ENCODE results near the gene KDELR3.

The KDELR3 gene

DNA sequence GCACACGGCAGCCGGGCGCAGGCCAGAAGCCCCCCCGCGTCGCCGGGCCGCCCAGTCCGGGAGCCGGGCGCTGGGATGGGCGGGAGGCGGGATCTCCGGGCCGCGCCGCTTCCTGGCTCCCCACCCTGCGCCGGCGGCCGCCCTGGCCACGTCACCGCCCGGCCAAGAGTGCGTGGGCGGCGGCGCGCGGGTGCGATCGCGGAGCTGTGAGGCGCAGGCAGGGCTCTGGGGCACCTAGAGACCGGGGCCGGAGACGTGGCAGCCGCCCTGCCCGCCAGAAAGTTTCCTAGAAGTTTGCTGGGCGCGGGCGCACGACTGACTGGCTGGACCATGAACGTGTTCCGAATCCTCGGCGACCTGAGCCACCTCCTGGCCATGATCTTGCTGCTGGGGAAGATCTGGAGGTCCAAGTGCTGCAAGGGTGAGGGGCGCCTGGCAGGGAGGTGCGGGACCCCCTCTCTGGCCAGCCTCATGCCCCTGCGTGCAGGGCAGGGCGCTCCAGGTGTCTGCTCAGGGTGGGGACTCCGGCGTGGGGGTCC is at the start of gene KDELR3:
Gene KDELR3 (plus strand): TSS at position 193 of the 539 bp plus-strand sequence. CDS start 138 bp downstream, at position 331.
- in situ Hi-C loops (cut with MboI; ENCODE audit: low sequenced_read_pairs) = no loop called here

DNA sequence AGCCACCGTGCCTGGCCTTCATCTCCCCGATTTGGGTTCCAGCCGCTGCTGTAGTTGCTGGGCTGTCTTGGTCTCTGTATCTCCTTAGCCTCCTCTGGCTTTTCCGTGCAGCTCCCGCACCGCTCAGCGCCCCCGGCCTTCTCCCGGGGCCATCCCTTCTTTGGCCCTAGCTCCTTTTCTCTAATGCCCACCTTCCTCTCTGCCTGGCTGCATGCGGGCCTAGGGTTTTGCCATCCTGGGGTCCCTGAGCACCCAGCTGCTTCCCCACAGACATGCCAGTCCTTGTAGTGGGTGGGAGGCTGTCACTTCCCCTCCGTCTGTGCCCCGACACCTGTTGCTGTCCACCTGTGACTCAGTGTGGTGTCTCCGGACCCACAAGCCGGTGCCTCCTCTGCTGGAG is 49.3 kb upstream of the KDELR3 start:
- in situ Hi-C loops (cut with MboI; ENCODE audit: low sequenced_read_pairs) = no loop called here

DNA sequence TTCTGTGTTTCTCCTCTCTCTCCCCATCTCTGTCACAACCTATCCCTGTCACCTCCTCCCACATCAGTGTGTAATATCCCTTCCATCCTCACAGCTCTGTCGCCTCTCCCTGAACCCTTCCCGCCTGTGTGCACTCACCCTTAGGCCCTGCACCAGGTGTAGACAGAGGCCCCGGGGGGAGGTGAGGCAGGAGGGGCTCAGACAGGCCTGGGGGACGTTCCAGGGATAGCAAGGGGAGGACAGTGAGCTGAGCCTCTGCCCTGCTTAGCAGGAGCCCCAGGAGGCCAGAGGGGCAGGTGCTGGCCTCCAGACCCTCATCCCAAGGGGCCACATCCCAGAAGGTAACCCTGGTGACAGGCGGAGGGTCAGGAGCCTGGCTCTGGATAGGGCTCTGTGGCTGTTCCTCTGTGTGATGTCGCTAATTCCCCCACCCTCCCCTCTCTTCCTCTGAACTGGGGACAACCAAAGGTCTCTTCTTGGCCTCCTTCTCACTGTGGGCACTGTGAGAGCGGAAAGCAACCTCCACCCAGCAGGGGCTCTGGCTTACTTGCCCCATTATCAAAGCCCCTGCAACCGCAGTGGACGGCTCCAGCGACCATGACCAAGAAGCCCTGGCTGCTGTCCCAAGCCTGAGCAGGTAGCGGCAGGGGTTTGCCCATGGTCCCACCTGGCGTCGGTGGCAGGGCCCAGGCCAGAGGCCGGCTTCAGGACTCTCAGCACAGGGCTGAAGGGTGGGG is 48.6 kb upstream of the KDELR3 start:
- in situ Hi-C loops (cut with MboI; ENCODE audit: low sequenced_read_pairs) = no loop called here

DNA sequence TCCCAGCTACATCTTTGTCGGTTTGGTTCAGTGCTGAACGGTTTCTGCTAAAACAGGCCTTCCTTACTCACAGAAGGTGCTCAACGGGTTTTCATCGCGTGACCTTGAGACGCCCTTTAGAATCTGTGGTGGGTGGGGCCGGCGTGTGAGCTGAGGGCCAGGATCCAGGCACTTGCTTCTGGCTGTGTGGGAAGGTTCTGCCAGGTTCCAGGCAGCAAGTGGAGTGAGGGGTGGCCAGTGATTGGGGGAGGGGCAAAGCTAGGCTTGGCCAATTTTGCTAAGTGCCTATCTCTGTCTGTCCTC is 48.1 kb upstream of the KDELR3 start:
- in situ Hi-C loops (cut with MboI; ENCODE audit: low sequenced_read_pairs) = no loop called here

DNA sequence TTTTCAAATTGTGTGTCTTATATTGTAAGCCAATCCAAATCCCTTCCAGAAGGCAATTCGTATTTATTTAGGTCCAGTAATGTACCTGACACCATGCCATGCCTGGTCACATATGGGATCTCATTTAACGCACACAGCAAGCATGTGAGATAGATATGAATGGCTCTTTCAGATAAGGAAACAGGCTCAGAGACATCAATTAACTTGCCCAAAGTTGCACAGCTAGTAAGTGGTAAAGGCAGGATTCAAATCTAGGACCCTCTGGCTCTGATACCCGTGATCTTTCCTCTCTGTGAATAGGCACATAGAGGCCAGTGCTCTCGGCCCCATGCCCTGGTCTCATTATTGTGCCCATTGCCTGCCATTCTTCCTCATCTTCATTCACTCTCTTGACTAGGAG is 47.2 kb upstream of the KDELR3 start:
- in situ Hi-C loops (cut with MboI; ENCODE audit: low sequenced_read_pairs) = no loop called here

DNA sequence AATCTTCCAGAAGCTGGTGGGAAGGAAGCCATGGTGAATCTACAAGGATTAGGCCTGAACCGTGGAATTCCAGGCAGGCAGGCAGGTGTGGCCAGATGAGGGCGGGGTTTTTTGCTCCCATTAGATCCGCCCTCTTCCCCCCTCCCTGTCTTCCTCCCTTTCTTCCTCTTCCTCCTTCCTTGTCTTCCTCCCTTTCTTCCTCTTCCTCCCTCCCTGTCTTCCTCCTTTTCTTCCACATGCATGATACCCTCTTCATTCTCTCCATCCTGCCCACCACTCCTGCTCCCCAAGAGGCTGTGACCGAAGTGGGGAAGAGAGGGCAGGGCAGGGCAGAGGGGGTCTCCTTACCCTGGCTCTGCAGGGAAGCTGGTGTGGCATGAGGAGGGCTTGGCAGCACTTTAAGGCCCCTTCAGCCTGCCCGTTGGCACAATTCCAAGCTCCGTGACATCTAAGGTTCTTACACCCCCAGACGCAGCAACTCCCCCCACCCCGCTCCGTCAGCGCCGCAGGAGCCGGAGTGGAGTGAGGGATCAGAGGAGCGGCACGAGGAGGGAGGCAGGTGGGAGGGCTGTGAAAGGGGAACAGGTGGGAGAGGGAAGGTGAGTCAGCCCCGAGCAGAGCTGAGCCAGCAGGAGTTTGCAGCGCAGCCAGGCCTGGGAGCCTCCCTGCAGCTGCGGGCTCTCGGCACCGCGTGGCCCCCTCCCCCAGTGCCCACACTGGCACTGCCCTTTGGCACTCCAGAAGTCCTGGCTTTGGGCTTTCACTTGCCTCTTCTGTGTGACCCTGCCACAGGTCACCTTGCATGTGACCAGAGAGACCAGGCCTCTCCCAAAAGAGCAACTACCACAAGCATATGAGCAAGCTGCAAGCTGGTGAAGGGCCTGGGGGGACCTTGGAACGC is 45.0 kb upstream of the KDELR3 start:
- in situ Hi-C loops (cut with MboI; ENCODE audit: low sequenced_read_pairs) = no loop called here

DNA sequence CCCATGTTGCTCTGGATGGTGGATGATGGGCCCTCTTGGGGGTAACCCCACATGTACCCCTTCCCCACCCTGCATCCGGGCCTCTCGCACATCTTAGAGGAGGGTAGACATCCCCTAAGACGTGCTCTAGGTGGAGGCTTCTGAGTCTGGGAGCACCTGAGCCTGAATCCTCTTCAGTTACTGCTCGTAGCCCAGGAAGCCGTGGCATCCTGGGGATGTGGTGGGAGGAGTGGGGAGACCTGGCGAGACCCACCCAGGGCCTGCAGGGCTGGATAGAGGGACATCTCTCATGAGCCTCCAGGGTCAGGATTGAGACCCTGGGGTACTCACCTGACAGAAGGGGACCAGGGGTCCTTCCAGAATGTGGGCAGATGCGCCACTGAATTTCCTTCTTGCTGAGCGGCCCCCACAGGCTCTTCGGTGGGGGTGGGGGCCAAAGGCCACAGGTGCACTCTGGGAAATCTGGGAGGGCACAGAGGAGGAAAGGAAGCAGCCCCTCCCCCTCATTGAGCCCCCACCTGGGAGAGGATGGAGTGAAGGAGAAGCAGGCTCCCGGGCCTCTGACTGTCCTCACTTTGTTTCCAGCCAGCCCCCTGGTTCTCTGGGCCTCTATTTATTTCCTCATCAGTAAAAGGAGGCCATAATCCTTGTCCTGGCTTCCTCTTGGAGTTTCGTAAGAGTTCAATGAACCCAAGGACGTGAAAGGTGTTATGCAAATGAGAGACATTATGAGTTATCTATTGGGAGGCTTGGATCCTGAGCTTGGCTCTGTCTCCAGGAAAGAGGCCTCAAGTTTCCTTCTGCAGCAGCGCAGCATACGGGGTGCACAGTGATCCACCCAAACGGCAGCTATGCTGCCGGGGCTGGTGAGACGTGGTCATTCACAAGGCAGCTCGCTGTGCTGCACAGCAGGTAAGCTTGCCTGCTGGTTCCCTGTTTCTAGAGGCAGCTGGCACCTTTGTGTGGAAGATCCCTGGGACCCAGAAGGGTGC is 44.1 kb upstream of the KDELR3 start:
- in situ Hi-C loops (cut with MboI; ENCODE audit: low sequenced_read_pairs) = no loop called here

DNA sequence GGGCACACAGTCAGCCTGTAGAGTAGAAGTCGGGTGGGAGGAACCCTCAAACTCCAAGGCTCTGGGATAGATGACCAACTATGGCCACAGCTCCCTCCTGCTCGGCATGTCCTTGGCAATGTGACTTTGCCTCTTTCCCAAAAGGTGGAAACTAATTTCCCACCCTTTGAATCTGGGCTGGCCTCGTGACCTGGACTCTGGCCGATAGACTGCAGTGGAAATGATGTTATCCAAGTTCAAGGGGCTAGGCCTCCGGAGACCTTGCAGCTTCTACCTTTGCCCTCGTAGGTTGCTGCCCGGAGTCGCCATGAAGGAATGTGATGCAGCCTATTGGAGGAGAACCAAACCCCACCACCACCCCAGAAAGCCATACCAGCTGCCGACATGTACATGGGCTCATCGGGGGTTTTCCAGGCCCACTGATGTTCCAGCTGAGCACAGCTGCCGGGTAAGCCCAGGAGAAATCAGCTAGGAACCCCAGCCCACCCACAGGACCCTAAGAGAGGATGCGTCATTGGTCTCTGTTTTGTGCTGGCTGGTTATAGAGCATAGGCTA is 43.3 kb upstream of the KDELR3 start:
- in situ Hi-C loops (cut with MboI; ENCODE audit: low sequenced_read_pairs) = no loop called here

DNA sequence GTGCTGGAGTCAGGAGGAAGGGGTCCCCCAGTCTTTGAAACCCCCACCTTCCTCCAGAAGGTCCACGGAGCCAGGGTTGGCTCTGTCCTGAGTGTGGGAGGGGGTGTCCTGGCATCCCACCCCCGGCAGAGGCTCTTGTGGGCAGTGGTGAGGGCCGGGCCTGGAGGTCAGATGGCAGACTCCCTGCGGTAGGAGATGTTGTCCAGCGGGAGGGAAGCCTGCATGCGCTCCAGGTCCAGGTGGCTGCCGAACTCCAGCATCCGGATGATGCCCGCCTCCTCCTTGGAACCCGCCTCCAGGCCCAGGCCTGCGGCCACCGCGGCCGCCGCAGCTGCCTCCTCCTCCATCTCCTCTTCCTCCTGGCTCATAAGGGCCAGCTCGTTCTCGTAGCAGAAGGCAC is 41.3 kb upstream of the KDELR3 start:
- in situ Hi-C loops (cut with MboI; ENCODE audit: low sequenced_read_pairs) = no loop called here

DNA sequence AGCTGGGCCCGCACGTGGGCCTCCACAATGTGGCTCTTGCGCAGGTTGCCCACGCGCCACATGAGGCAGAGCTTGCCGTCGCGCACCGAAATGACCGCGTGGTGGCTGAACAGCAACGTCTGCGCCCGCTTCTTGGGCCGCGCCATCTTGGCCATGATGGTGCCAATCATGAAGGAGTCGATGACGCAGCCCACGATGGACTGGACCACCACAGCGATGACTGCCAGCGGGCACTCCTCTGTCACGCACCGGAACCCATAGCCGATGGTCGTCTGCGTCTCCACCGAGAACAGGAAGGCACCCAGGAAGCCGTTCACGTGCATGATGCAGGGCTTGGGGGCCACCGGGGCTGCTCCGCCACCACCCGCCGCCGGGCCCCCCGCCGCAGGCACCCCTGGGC is 40.4 kb upstream of the KDELR3 start:
- in situ Hi-C loops (cut with MboI; ENCODE audit: low sequenced_read_pairs) = no loop called here

DNA sequence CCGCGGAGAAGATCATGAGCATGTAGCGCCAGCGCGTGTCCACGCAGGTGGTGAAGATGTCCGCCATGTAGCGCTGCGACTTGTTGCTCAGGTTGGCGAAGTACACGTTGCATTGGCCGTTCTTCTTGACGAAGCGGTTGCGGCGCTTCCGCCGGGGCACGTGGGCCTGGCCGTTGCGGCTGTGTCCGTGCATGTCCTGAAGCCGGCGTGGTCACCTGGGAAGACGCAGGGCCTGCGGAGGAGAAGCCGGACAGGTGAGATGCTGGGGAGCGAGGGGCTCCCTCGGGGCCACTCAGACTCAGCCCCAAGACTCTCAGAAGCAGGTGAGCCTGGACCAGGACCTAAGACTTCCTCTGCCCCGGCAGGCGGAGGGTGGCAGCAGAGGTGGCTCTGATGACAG is 40.0 kb upstream of the KDELR3 start:
- in situ Hi-C loops (cut with MboI; ENCODE audit: low sequenced_read_pairs) = no loop called here

DNA sequence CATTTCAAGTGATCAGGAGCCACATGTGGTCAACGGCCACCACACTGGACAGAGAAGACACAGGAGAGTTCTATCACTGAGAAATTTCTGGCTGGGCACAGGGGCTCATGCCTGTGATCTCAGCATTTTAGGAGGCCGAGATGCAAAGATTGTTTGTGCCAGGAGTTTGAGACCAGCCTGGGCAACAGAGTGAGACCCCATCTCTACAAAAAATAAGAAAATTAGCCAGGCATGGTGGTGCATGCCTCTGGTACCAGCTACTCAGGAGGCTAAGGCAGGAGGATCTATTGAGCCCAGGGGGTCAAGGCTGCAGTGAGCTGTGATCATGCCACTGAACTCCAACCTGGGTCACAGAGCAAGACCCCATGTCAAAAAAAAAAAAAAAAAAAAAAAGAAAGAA is 39.2 kb upstream of the KDELR3 start:
- in situ Hi-C loops (cut with MboI; ENCODE audit: low sequenced_read_pairs) = no loop called here

DNA sequence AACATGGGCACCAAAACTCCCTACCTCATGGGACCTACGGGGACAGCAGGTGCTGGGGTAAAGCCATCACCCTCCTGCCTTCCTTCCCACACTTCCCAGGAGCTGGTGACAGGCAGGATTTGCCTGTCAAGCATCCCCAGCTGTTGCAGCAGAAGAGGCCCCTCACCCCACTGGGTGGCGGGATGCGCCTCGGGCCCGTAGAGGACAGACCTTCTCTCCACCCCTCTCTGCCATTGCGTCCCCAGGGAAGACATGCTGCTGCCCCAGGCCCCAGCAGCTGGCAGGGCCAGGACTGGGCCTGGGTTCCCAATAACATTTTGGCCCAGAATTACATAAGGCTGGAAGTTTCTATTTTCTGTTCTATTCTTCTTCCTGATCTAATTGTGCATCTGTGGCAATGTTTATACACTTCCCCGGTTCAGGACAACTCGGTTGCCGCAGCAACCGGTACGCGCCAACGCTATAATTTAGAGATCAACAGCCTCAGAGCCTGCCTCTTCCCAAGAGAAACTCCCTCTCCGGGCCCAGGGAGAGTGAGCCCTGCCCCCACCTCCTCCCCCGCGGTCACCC is 38.3 kb upstream of the KDELR3 start:
- in situ Hi-C loops (cut with MboI; ENCODE audit: low sequenced_read_pairs) = no loop called here

DNA sequence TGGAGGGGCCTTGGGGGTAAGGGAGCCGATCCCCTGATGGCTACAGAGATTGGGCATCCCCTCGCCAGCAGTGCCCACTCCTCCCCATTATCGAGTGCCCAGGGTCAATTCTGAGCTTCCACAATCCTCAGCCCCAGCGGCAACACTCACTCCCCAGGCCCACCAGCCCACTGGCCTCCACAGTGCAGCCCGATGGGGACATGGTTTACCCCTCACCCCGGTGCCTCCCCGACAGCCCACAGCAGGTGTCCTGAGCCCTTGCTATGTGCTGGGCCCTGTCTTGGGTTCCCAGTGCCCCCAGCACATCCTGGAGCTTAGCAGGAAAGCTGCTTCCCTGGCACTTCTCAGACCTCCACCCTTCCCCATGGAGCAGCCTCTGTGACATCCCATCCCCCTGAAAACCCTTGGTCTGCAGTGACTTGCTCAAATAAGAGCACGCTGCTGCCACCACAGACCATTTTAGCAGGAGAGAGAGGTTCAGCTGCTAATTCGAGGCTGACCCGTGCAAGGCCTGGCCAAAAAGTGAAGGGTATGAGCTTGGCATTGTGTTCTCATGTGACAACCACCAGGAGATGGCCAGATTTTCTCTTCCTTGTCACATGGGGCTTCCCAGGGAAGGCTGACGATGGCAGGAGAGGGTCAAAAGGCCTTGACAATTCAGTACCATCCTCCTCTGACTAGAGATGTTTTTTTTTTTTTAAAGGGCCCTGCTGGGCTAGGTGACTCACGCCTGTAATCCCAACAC is 36.5 kb upstream of the KDELR3 start:
- in situ Hi-C loops (cut with MboI; ENCODE audit: low sequenced_read_pairs) = no loop called here

DNA sequence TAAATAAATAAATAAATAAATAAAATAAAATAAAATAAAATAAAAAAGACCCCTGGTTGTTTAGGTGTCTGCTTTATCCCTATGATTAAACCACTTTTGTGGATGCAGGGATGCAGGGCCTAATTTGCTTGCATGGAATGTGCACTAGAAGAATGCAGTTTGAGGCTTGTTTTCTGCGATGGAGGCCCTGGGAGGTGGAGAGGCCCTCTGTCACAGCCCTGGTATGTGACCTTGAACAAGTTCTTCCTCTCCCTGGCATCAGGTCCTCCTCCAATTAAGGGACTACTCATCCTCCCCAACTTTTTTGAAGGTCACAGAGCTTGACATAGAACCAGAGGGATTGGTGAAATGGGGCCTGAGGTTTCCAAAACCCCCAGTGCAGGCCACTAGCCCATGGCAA is 35.6 kb upstream of the KDELR3 start:
- in situ Hi-C loops (cut with MboI; ENCODE audit: low sequenced_read_pairs) = no loop called here

DNA sequence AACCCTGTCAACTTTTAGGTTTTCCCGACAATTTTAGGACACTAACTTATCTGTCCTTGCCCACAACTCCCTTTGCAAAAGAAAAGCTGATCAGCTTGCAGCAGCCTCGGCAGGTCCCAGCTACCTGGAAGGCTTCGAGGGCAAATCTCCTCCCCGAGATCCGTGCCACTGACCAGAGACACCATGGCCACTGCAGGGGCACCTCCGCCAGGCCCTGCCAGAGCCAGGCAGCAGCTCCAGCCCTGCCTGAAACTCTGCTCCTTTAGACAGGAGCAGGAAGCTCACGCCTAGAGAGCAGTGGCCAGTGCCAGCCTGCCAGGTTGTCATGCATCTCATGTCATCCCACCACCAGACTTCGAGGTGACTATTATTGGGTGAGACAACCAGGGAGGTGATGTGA is 34.0 kb upstream of the KDELR3 start:
- in situ Hi-C loops (cut with MboI; ENCODE audit: low sequenced_read_pairs) = no loop called here

DNA sequence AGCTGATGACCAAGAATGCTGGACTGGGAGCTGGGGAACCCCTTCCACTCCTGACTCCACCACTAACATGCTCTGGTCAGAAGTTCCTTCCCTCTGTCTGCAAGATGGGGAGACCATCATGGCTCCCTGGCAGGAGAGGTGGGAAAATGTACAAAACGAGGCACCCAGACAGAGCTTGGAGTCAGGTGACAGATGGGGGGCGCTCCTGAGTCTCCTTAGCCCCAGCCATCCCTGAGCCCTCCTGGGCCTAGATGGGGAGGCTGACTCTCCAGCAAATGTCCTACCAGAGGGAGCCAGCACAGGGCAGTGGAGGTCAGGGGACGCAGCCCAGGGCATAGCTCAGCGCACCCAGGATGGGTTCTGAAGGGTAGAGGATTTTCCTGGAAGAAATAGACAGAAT is 32.9 kb upstream of the KDELR3 start:
- in situ Hi-C loops (cut with MboI; ENCODE audit: low sequenced_read_pairs) = no loop called here

DNA sequence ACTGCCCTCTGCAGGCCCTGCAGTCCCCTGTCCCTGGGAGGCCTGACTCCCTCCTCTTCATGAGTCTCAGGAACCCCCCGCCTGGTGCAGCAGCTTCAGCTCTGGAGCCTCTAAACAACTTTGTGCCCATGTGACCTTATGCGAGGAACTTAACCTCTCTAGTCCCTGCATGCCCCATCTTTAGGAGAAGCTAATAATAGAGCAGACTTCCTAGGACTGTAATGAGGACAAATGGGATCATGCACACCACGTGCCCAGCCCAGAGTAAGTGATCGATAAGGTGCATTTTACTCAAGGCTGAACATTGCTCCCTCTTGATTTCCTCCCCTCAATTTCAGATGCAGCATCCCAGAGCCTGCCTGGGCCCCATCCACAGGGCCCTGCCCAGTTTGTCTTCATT is 31.9 kb upstream of the KDELR3 start:
- in situ Hi-C loops (cut with MboI; ENCODE audit: low sequenced_read_pairs) = no loop called here

DNA sequence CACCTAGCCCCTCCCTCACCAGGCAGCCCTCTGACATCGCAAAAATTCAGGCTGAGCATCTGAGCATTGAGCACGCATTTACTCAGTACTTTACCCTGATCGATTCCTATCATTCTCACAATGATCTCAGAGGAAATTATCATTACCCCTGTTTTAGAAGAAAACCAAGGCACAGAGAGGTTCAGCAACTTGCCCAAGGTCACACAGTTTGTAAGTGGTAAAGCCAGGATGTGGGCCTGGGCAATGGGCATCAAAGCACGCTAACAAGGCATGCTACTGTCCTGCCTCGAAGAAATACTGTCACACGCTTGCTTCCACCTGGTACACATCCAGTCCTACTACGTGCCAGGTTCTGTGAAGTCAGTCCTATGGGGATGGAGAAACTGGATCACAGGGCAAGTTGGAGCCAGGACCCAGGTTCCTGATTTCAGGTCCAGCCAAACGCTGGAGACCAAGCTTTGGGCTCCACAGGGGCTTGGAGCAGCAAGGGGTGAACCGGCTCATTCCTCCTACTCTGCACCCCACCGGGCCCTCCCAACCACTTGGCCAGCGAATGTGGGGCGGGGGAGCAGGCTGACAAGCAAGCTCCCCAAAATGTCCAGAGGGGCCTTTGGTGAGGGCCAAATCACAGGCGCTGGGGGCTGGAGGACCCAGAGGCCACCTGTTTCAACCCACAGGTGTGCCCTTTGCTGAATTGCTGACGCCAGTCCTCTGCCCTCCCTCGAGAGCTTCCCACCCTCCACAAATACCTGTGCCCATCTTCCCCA is 31.1 kb upstream of the KDELR3 start:
- in situ Hi-C loops (cut with MboI; ENCODE audit: low sequenced_read_pairs) = no loop called here
